HG03039 (cell line): Measurements from ENCODE around the gene LRCOL1.
"Not testable (repeated sequence)": the region's sequence is repeated elsewhere in the genome, so short reads cannot be mapped to it uniquely, and the experiment has no call there.

Experiments used
- ATAC-seq: cut with Tn5 transposase; IDR thresholded peaks from one replicate; pipeline ENCODE4 v1.9.1; 2021; ENCODE audit warnings: mild to moderate bottlenecking, moderate library complexity; ENCODE audit not compliant: unreplicated experiment

LRCOL1 gene

DNA sequence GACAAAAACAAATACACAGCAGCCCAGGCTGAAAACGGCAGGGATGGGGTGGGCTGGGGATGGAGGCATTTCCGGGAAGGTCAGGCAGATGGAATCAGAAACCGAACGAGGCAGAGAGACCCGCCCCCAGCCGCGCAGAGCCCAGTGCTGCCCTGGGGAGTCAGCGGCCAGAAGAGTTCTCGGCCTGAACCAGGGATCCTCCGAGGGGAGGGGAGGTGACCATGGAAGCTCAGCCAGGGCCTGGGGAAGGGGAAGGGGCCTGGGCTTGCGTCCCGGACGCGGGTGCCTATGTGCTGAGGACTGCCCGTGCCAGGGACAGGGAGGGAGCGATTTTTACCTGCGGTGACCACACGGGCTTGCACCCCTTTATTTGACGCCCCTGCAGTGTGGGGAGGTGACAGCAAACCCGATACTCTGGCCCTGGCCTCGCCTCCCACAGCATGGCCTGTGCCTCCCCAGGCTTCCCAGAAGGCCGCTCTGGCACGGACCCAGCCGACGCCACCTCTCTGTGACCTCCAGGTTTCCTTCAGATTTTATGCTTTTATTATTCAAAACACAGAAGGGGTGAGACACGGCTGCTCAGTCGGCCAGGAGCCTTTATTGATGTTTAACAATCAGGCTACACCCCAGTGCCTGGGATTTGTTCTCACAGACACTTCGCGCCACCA lies 7.7 kb downstream of the LRCOL1 start:
- no peak for ATAC-seq

DNA sequence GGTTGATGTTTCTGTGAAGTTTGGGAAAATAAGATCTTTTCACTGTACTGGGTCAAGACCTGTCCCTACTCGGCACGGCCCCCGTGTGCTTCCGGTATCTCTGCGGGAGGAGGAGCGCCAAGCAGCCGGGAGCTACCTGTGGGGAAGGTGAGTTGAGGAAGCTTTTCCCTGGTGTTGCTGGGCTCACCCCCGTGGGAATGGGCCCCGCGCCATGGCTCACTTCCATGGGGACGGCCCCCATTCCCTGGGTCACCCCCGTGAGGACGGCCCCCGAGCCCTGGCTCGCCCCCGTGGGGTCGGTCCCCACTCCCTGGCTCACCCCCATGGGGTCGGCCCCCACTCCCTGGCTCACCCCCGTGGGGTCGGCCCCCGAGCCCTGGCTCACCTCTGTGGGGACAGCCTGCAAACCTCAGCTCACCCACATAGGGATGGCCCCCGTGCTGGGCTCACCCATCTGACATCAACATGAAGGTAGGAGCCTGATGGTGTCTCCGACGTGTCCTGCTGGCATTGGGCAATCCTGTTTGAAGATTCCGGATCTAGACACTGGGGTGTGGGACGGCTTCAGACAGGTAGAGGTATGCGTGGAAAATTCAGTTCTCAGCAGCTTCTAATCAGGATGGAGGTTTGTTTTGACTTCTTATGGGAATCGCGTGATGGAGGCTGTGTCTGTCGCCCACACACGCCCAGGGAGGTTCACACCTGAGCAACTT lies 9.1 kb downstream of the LRCOL1 start:
- no peak for ATAC-seq

DNA sequence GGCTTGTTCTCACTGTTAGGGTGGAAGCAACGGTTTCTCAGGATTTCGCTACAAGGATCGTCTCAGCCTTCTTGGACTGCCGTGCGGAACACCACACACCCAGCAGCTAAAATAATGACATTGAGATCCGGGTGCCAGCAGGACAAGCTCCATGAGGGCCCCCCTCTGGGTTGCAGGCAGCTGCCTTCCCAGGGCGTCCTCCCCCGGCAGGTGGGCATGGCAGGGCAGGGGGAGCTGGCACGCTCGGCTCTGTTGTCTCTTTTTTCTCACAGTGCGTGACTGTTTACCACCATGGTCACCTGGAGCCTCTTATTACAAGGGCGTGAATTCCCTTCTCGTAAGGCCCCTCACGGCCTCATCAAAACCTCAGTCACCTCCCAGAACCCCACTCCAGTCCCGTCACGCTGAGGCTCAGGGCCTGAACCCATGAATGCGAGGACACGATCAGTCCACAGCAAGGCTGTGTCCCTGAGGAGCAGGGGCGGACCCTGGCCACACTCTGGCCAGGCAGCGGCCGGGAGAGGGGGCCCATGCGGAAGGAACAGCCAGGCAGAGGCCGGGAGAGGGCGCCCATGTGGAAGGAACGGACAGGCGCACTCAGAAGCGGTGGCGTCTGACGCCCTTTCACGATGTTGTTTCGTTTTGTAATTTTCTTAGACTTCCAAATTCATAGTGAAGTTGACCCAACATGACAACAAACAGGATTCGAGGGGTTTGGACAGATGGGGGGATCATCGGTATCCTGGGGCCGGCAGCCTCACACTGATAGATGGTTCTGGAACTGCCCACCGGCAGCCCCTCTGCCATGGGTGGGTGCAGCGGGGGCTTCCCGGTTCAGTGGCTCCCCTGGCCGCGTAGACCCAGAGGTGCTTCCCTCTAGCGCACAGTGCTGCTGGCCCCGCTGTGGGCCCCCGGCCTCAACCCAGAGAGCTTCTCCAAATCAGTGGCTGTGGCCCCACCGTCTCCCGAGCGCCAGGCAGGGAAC lies 10.0 kb downstream of the LRCOL1 start:
- ATAC-seq: no peak

DNA sequence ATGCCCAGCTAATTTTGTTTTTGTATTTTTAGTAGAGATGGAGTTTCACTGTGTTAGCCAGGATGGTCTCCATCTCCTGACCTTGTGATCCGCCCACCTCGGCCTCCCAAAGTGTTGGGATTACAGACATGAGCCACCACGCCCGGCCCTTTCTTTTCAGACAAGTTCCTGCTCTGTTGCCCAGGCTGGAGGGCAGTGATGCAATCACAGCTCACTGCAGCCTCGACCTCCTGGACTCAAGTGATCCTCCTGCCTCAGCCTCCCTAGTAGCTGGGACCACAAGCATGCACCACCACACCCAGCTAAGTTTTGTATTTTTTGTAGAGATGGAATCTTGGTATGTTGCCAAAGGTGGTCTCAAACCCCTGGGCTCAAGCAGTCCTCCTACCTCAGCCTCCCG lies 10.9 kb downstream of the LRCOL1 start:
- ATAC-seq: not testable (repeated sequence)

DNA sequence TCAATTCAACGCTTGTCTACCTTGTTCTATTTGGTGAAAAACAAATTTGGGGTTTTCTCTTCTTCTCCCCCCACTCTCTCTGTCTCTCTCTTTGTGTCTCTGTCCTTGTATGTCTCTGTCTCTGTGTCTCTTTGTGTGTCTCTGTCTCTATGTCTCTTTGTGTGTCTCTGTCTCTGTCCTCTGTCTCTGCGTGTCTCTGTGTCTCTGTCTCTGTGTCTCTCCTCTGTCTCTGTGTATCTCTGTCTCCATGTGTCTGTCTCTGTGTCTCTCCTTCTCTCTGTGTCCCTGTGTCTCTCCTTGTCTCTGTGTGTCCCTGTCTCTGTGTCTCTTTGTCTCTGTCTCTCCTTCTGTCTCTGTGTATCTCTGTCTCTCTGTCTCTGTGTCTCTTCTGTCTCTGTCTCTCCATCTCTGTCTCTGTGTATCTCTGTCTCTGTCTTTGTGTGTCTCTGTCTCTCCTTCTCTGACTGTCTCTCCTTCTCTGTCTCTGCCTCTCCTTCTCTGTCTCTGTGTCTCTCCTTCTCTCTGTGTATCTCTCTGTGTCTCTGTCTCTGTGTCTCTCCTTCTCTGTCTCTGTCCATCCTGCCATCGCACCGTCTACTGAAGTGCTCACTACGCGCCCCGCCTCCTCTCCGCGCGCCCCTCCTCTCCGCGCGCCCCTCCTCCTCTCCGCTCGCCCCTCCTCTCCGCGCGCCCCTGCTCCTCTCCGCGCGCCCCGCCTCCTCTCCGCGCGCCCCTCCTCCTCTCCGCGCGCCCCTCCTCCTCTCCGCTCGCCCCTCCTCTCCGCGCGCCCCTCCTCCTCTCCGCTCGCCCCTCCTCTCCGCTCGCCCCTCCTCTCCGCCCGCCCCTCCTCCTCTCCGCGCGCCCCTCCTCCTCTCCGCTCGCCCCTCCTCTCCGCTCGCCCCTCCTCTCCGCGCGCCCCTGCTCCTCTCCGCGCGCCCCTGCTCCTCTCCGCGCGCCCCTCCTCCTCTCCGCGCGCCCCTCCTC lies 12.8 kb downstream of the LRCOL1 start:
- no peak for ATAC-seq

DNA sequence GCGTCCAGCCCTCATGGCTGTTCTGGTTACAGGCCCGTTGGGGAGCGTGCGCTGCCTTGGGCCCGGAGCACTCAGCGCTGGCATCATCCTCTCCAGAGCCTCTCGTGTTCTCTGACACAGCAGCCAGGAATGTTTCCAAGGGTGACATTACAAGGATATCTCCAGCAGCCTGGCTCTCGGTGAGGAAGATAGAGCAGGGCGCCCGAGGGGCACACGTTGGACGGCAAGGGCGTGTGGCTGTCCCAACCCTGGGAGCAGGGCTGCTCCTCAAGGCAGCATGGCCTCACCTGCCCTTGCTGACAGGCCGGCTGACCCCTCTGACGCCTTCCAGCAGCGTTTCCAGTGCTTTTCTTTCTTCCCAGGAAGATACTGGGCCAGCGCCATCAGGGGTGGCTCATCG lies 14.4 kb downstream of the LRCOL1 start:
- ATAC-seq: no peak

DNA sequence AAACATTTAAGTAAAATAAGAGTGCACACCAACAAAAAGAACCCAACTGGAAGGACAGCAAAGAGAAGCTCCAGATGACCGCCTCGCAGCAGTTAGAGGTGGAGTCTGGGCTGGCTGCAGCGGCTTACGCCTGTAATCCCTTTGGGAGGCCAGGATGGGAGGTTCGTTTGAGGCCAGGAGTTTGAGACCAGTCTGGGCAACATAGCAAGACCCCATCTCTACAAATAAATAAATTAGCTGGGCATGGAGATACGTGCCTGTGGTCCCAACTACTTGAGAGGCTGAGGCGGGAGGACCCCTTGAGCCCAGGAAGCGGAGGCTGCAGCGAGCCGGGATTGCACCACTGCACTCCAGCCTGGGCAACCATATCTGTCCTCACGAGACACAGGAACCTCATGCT lies 15.2 kb downstream of the LRCOL1 start:
- no peak for ATAC-seq

DNA sequence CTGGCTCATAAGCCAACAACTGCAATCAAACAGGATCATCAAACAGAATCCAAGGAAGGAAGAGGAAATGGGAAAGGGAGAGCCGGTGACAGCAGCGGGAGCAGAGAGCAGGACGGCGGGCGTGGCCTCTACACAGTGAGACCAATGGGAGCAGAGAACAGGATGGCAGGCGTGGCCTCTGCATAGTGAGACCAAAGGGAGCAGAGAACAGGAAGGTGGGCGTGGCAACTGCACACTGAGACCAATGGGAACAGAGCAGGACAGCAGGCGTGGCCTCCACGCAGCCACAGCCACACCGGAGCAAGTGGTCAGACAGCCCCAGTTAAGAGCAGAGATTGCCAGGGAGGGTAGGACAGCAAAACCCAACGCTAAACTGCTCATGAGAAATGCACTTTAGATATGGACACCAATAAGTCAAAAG lies 16.4 kb downstream of the LRCOL1 start:
- peak; percentile 52 for ATAC-seq

DNA sequence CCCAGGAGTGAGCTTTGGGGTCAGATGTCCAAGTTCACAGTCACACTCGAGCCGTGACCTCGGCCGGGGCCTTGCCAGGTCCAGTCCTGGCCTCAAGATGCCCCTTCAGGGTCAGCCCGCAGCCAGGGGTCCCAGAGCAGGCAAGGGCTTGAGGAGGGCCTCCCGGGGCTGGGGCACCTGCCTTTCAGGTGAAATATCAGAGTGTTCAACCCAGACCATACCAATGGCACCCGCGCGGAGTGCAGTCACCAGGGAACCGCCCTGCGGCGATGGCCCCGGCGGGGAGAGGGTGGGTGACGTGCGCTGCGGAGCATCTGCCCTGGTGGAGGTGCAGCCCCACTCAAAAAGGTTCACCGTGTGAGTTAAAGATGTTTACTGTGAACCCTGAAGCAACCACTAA lies 16.9 kb downstream of the LRCOL1 start:
- ATAC-seq: no peak

DNA sequence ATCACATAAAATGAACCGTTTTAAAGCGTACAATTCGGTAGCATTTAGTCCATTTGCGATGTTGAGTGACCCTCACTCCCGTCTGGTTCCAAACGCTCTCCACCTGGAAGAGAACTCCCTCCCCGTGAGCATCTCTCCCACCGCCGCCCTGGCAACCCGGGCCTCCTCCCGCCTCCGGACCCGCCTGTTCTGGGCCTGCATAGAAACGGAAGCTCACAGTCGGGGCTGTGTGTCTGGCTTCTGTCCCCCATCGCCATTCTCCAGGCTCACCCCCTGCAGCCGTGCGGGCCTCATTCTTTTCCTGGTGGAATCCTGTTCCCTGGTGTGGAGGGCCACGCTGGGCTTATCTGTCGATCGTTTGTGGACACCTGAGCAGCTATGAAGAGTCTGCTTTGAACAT lies 17.3 kb downstream of the LRCOL1 start:
- no peak for ATAC-seq

DNA sequence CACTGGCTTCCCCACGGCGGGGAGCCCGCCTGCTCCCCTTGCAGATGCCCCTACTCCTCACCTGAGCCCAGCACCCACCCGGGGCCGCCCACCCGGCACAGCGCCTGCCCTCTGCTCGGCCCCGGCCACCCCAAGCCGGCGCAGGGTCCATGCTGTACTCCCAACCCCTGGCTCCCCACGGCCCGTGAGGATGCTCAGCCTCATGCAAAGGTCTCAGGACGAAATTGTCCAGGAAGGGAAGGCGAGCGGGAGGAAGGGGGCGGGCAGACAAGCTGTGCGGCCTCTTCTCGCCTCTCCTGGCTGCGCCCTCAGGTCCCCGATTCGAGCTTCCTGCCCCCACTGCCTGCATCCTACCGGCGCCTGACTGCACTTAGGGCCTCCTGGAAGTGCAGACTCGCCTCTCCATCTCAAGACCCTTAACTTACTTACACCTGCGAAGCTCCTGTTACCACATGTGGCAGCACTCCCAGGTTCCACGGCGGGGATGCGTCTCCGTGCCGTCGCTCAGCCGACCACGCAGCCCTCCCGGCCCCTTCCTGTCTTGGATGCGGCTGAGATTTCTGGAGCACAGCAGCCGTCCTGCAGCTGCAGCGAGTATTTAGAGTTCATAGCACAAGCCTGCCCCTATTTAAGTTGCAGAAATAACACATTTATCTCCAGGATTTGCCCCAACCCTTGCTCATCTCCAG lies 18.0 kb downstream of the LRCOL1 start:
- no peak for ATAC-seq

DNA sequence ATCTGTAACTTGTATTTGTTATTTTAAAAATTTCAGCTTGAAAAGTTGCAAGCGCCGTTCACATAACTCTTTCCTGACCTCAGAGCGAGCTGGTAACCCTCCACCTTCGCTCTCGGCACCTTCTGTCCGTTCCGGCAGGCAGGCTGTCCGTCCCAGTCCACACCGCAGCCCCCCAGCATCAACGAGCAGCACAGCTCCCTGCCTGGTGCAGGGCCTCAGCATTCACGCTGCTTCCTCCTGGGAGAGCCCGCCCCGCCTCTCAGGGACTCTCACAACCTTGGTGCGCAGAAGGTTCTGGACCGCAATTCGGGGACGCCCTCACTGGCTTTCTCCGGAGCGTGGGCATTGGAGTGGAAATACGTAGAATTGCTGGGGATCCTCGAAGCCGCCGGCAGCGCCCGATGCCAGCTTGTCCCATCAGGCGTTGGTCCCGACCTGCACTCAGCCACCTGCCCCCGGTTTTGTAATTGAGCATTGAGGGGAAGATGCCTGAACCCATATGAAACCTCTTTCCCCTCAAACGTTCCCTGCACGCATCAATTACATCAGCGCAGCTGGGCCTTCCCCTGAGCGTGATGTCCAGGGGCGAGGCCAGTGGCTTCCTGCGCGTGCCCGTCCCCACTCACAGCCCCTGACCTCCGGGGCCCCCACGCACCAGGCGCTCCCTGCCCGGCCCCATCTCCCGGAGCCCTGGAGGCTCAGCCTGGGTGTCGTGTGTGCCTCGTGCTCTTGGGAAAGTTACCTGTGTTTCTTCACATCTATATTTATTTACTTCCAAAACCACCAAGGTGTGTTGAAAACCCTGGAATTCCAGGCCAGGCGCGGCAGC lies 19.1 kb downstream of the LRCOL1 start:
- no peak for ATAC-seq

DNA sequence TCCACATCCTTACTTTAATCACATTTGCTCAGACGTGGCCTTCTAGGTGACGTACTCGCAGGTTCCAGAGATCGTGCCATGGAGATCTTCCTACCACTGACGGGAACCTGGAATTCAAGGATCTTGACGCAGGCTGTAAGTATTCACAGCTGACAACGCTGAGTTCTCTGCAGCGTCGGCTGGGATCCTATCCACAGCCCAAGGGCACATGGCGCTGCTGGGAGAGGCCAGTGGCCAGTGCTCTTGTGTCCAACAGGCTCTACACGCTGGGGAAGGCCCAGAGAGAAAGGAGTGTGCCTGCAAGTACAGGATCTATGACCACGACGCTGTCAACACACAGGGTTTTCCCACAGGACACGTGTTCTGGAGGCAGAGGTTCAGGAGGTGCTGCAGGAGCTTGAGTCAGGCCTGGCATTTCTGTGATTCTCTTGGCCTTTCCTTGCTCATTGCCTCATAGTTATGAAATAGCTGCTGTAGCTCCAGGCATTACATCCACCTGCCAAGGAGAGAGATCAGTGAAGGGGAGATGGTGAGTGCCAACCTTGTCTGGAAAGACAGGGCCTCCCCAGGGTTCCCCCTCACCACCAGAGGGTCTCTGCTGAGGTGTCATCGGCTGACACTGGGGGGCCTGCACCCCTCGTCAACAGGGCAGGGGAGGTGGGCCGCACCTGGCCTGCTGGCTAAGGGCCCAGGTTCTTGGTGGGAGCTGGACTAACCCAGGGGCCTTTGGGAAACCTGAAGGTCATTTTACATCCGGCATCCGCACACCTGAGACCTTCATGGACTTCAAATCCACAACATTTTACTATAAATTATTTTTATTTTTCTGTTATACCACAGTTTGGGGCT lies 21.3 kb downstream of the LRCOL1 start:
- no peak for ATAC-seq

DNA sequence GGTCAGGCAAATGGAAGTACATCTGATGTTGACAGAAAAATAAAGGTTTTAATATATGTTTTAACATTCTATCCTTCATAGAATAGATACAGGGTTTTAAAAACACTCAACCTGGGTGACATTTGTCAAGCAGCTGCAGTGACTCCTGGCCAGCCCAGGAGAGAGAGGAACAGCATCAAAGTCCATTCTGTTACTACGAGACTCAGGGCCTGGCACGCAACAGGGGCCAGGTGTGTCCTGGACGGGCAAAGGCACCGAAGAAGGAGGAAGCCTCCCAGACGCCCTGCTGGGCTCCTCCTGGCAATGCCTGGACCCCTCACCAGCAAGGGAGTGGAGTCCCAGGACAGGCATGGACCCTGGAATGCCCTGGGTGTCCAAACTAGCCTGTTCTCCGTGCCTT lies 22.1 kb downstream of the LRCOL1 start:
- ATAC-seq: no peak

DNA sequence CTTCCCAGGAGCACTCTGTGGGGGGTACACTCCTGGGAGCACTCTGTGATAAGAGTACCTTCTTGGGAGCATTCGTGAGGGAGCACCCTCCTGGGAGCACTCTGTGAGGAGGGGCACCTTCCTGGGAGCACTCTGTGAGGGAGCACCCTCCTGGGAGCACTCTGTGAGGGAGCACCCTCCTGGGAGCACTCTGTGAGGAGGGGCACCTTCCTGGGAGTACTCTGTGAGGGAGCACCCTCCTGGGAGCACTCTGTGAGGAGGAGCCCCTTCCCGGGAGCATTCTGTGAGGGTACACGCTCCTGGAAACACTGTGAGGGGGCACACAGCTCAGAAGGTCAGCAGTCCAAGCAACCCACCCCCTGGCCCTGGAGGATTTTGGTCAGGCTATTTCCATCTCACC lies 22.6 kb downstream of the LRCOL1 start:
- no peak for ATAC-seq

DNA sequence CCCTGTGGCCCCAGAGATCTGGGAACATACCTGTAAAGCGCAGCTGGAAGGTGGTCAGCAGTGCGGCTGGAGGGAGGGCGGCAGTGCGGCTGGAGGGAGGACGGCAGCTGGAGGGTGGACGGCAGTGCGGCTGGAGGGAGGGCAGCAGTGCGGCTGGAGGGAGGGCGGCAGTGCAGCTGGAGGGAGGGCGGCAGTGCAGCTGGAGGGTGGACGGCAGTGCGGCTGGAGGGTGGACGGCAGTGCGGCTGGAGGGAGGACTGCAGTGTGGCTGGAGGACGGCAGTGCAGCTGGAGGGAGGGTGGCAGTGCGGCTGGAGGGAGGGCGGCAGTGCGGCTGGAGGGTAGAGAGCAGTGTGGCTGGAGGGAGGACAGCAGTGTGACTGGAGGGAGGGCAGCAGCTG lies 23.5 kb downstream of the LRCOL1 start:
- ATAC-seq: no peak

DNA sequence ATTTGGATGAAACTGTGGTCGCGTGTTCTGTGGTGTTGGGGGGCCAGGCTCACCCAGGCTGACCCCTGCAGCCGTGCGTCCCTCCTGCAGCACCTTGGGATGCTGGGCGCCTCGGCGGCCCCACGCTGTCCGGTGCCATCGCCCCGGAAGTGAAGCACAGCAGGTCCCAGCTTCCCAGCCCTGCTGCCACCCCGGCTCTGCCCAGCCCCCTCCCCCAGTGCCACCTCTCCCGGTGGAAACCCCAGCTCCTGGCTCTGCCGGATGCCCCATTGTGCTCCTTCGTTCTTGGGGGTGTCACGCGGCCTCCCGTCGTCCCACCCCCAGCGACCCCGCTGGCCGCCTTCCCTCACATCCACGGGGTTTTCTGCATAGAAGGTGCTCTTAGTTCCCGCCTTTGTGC lies 25.2 kb downstream of the LRCOL1 start:
- no peak for ATAC-seq

DNA sequence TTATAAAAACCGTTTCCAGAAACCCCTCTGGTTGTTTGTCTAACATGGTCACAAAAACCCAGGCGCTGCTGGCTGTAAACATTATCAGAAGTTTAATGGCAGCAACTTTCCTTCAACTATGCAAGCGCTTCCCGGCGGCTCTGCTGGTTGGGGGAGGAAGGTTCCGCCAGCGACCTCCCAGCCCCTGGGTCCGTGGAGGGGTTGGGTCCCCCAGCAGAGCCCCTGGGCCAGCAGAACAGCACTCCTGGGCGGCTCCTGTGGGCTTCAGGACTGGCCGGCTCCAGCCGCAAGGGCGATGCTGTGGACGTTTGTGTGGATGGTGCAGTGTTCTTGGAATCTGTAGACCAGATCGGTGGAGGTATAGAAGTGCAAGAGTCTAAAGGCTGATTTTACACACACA lies 26.0 kb downstream of the LRCOL1 start:
- ATAC-seq: no peak
